Measurements from ENCODE around the gene POLR3H.
"Not testable (repeated sequence)": the region's sequence is repeated elsewhere in the genome, so short reads cannot be mapped to it uniquely, and the experiment has no call there.

Gene POLR3H

GRCh38 chr22:41543854-41544670, at the start of gene POLR3H:
Gene POLR3H, minus strand, starts transcription at chr22:41544470. Its CDS starts 369 bp downstream, at chr22:41544101.
- DNase-seq: peak; percentile 100

- not testable (repeated sequence) for DNase-seq
Observed at GRCh38 chr22:41593336-41593960, 49.2 kb upstream of the POLR3H start.

- DNase-seq: peak; percentile 100
Observed at GRCh38 chr22:41589391-41590241, 45.3 kb upstream of the POLR3H start, which contains the start of gene PMM1. Gene PMM1, minus strand, starts transcription at chr22:41589840. Its CDS starts 35 bp downstream, at chr22:41589805.

- DNase-seq: no peak
Observed at GRCh38 chr22:41587347-41587723, 43.1 kb upstream of the POLR3H start.

- no peak for DNase-seq
Observed at GRCh38 chr22:41585898-41586297, 41.6 kb upstream of the POLR3H start.

GRCh38 chr22:41584881-41585280, 40.6 kb upstream of the POLR3H start:
- DNase-seq: no peak

GRCh38 chr22:41582694-41583093, 38.4 kb upstream of the POLR3H start:
- no peak for DNase-seq

GRCh38 chr22:41579997-41580355, 35.7 kb upstream of the POLR3H start:
- DNase-seq: no peak

GRCh38 chr22:41579297-41579996, 35.2 kb upstream of the POLR3H start:
- DNase-seq: no peak

GRCh38 chr22:41578818-41579217, 34.5 kb upstream of the POLR3H start:
- no peak for DNase-seq

- no peak for DNase-seq
Observed at GRCh38 chr22:41578114-41578513, 33.8 kb upstream of the POLR3H start.

GRCh38 chr22:41576877-41577276, 32.6 kb upstream of the POLR3H start:
- DNase-seq: peak; percentile 47

- DNase-seq: no peak
Observed at GRCh38 chr22:41575533-41575932, 31.3 kb upstream of the POLR3H start.

GRCh38 chr22:41574847-41575381, 30.6 kb upstream of the POLR3H start:
- no peak for DNase-seq

GRCh38 chr22:41573677-41574076, 29.4 kb upstream of the POLR3H start:
- DNase-seq: no peak

- DNase-seq: not testable (repeated sequence)
Observed at GRCh38 chr22:41572305-41572704, 28.0 kb upstream of the POLR3H start.

- DNase-seq: no peak
Observed at GRCh38 chr22:41571786-41572185, 27.5 kb upstream of the POLR3H start.

- DNase-seq: no peak
Observed at GRCh38 chr22:41570221-41570620, 26.0 kb upstream of the POLR3H start.

- DNase-seq: no peak
Observed at GRCh38 chr22:41568811-41569210, 24.5 kb upstream of the POLR3H start.

- DNase-seq: no peak
Observed at GRCh38 chr22:41567512-41567768, 23.2 kb upstream of the POLR3H start.

GRCh38 chr22:41565403-41566054, 21.3 kb upstream of the POLR3H start:
- DNase-seq: peak; percentile 38

- DNase-seq: no peak
Observed at GRCh38 chr22:41564563-41564962, 20.3 kb upstream of the POLR3H start.

Measured in stimulated activated CD4-positive, alpha-beta T cell treated with anti-CD3 and anti-CD28 coated beads, Interleukin-15, amount 100 ng/mL, for 24 hours (primary cell).